OCI-LY1 (cell line): ENCODE results near the gene HMGB4.

ENCODE experiments used
- H2AFZ ChIP-seq: fragments of 200-600 bp; sonication (generic), shearing (Covaris generic); 2 replicates; pipeline ENCODE4 v1.6.0; 2014; ENCODE audit warnings: antibody characterized with exemption, mild to moderate bottlenecking, low read length
- H3F3A ChIP-seq: fragments of 200-600 bp; sonication (generic), shearing (Covaris generic); 2 replicates; pipeline ENCODE4 v1.6.0; 2014; ENCODE audit warnings: mild to moderate bottlenecking, antibody characterized with exemption, low read length, moderate library complexity; ENCODE audit not compliant: insufficient read depth
- H3K27ac ChIP-seq: fragments of 200-600 bp; sonication (generic); 2 replicates; pipeline ENCODE4 v1.5.1; 2014; ENCODE audit warnings: low read length, mixed run types, mild to moderate bottlenecking, low read depth; ENCODE audit not compliant: poor library complexity, severe bottlenecking
- H3K27me3 ChIP-seq: fragments of 200-600 bp; sonication (generic); 2 replicates; pipeline ENCODE4 v1.6.0; 2014; ENCODE audit warnings: antibody characterized with exemption, mild to moderate bottlenecking, low read length, moderate library complexity; ENCODE audit not compliant: insufficient read depth
- H3K36me3 ChIP-seq: fragments of 200-600 bp; sonication (generic); 2 replicates; pipeline ENCODE4 v1.6.1; 2014; ENCODE audit warnings: mild to moderate bottlenecking, antibody characterized with exemption, low read length, moderate library complexity, mixed read lengths; ENCODE audit not compliant: insufficient read depth
- H3K4me1 ChIP-seq: fragments of 200-600 bp; sonication (generic); 2 replicates; pipeline ENCODE4 v1.5.1; 2014; ENCODE audit warnings: mild to moderate bottlenecking, low read length, moderate library complexity; ENCODE audit not compliant: insufficient read depth, severe bottlenecking
- H3K4me2 ChIP-seq: fragments of 200-600 bp; sonication (generic), shearing (Covaris generic); 2 replicates; pipeline ENCODE4 v1.6.1; 2014; ENCODE audit warnings: low read length
- H3K4me3 ChIP-seq: fragments of 200-600 bp; sonication (generic); 2 replicates; pipeline ENCODE4 v1.5.1; 2014; ENCODE audit warnings: low read length, low read depth, mild to moderate bottlenecking, mixed read lengths; ENCODE audit not compliant: poor library complexity, severe bottlenecking
- H3K79me2 ChIP-seq: fragments of 200-600 bp; shearing (Covaris generic); 2 replicates; pipeline ENCODE4 v1.6.1; 2016; ENCODE audit warnings: mixed run types, low read length, mixed read lengths; ENCODE audit not compliant: insufficient read depth
- H3K9ac ChIP-seq: fragments of 200-600 bp; sonication (generic), shearing (Covaris generic); 2 replicates; pipeline ENCODE4 v1.6.1; 2014; ENCODE audit warnings: mild to moderate bottlenecking, low read length, mixed read lengths
- H3K9me2 ChIP-seq: fragments of 200-600 bp; sonication (generic), shearing (Covaris generic); 2 replicates; pipeline ENCODE4 v1.6.1; 2014; ENCODE audit warnings: low read depth, mild to moderate bottlenecking, low read length, mixed read lengths
- H3K9me3 ChIP-seq: fragments of 200-600 bp; shearing (Covaris generic); 2 replicates; pipeline ENCODE4 v1.6.1; 2014; ENCODE audit warnings: low read length, mixed read lengths
- H4K20me1 ChIP-seq: fragments of 200-600 bp; sonication (generic), shearing (Covaris generic); 2 replicates; pipeline ENCODE4 v1.6.0; 2016; ENCODE audit warnings: mild to moderate bottlenecking, low read length; ENCODE audit not compliant: insufficient read depth
- CTCF ChIP-seq: fragments of 200-600 bp; sonication (generic), shearing (Covaris generic); IDR thresholded peaks from 2 replicates; pipeline ENCODE4 v1.5.1; 2017; ENCODE audit warnings: mild to moderate bottlenecking, antibody characterized with exemption, low read length, moderate library complexity, mixed read lengths
- EZH2 ChIP-seq: fragments of 200-600 bp; sonication (generic), shearing (Covaris generic); IDR thresholded peaks from 2 replicates; pipeline ENCODE4 v1.8.0; 2017; ENCODE audit warnings: borderline replicate concordance, mixed run types, mild to moderate bottlenecking, antibody characterized with exemption, low read length, moderate library complexity, mixed read lengths

The HMGB4 gene

GRCh38 chr1:33860671-33861070, 3.2 kb upstream of the HMGB4 start:
- H3K36me3 ChIP-seq, result no peaks in the 10 kb centered on the region
- no peak overlapping the region for H3K9ac ChIP-seq
- no peaks in the 10 kb centered on the region for H4K20me1 ChIP-seq
- no peaks in the 10 kb centered on the region for H3K79me2 ChIP-seq
- no peak overlapping the region for H3K27ac ChIP-seq
- 0 out of 2 replicates have a peak, but pooled peaks cover 4% of the 10 kb centered on the region for H3K27me3 ChIP-seq
- no peaks in the 10 kb centered on the region for H3F3A ChIP-seq
- H2AFZ ChIP-seq, result no peak overlapping the region
- no peak for TF ChIP-seq EZH2
- no peak overlapping the region for H3K4me3 ChIP-seq
- H3K4me2 ChIP-seq, result no peak overlapping the region
- no peaks in the 10 kb centered on the region for H3K9me2 ChIP-seq
- no peaks in the 10 kb centered on the region for H3K9me3 ChIP-seq
- H3K4me1 ChIP-seq, result no peaks in the 10 kb centered on the region

- Histone ChIP-seq H3K36me3 (no peaks in the 10 kb centered on the region), H2AFZ (no peak overlapping the region), H3K4me3 (no peak overlapping the region), H3K27me3 (0 out of 2 replicates have a peak, but pooled peaks cover 4% of the 10 kb centered on the region), H3K9ac (no peak overlapping the region), H3K27ac (no peak overlapping the region), H3K4me1 (no peaks in the 10 kb centered on the region), H3K9me3 (no peaks in the 10 kb centered on the region), H3F3A (no peaks in the 10 kb centered on the region), H4K20me1 (no peaks in the 10 kb centered on the region), H3K9me2 (no peaks in the 10 kb centered on the region), H3K4me2 (no peak overlapping the region), H3K79me2 (no peaks in the 10 kb centered on the region)
- TF ChIP-seq CTCF (no peak), EZH2 (no peak)
Measured at GRCh38 chr1:33864460-33865389, 846 bp downstream of the HMGB4 start.

DNA sequence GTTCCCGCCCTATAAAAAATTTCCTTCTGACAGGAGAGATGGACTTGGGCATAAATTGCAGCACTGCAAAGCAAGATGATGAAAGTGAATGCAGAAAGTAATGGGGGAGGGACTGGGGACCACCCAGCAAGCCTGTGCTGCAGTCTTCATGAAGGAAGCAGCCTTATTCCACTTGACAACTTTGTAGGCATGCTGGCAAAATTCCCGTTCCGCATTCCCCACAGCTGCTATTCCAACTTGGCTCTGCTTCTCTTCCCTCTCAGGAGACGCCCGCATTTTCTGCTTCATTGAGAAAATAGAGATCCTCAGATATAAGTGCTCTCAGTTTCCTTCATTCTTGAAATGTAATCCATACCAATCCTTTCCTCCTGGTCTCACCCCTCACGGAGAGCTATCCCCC, 2.4 kb downstream of the HMGB4 start:
- Histone ChIP-seq H3K4me1 (no peaks in the 10 kb centered on the region), H3K27ac (no peak overlapping the region), H3K4me2 (no peak overlapping the region), H3K9me3 (no peaks in the 10 kb centered on the region), H3K4me3 (no peak overlapping the region), H3F3A (no peaks in the 10 kb centered on the region), H3K9ac (no peak overlapping the region), H3K27me3 (0 out of 2 replicates have a peak, but pooled peaks cover 4% of the 10 kb centered on the region), H3K9me2 (no peaks in the 10 kb centered on the region), H2AFZ (no peak overlapping the region), H4K20me1 (no peaks in the 10 kb centered on the region), H3K79me2 (no peaks in the 10 kb centered on the region), H3K36me3 (no peaks in the 10 kb centered on the region)
- TF ChIP-seq EZH2, result no peak
- no peak for TF ChIP-seq CTCF
